Measurements from ENCODE around the gene RIC8A.
"Not testable (repeated sequence)": the region's sequence is repeated elsewhere in the genome, so short reads cannot be mapped to it uniquely, and the experiment has no call there.

DNA sequence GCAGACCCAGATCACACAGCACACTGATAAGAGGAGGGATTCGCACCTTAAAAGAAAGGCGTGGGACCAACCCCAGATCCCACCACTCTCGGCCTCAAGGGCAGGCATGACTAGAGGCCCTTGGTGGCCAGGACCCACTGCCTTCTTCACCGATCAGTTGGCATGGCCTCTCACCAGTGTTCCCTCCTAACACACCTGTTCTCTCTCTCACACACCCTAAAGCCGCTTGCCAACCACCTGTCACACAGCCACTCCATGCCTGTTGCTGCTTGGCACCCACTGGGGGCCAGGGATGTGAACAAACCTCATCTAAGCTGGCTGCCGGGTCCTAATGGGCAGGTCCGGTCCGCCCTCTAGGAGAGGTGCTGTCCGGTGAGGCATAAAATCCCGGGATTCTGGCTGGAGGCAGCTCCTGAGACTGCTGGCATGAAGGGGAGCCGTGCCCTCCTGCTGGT, 14.8 kb upstream of the RIC8A start, which contains the start of gene SCGB1C1:
- TF ChIP-seq, protein P1, sequence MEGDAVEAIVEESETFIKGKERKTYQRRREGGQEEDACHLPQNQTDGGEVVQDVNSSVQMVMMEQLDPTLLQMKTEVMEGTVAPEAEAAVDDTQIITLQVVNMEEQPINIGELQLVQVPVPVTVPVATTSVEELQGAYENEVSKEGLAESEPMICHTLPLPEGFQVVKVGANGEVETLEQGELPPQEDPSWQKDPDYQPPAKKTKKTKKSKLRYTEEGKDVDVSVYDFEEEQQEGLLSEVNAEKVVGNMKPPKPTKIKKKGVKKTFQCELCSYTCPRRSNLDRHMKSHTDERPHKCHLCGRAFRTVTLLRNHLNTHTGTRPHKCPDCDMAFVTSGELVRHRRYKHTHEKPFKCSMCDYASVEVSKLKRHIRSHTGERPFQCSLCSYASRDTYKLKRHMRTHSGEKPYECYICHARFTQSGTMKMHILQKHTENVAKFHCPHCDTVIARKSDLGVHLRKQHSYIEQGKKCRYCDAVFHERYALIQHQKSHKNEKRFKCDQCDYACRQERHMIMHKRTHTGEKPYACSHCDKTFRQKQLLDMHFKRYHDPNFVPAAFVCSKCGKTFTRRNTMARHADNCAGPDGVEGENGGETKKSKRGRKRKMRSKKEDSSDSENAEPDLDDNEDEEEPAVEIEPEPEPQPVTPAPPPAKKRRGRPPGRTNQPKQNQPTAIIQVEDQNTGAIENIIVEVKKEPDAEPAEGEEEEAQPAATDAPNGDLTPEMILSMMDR (IDR thresholded peaks at IDR 0.05; ENCODE audit: insufficient read depth, low read depth, low read length) = not testable (repeated sequence)
- not testable (repeated sequence) for TF ChIP-seq EZH2 (IDR thresholded peaks at IDR 0.05; ENCODE audit: insufficient read depth, low read length)
